GM19099 (cell line): ENCODE data around the gene RABEPK.

Experiments
- POLR2A ChIP-seq: IDR thresholded peaks from 3 replicates; pipeline ENCODE4 v1.6.1; 2011; ENCODE audit warnings: low read depth; ENCODE audit not compliant: insufficient read length; ENCODE audit errors: extremely low read depth

RABEPK gene, protein sequence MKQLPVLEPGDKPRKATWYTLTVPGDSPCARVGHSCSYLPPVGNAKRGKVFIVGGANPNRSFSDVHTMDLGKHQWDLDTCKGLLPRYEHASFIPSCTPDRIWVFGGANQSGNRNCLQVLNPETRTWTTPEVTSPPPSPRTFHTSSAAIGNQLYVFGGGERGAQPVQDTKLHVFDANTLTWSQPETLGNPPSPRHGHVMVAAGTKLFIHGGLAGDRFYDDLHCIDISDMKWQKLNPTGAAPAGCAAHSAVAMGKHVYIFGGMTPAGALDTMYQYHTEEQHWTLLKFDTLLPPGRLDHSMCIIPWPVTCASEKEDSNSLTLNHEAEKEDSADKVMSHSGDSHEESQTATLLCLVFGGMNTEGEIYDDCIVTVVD

DNA sequence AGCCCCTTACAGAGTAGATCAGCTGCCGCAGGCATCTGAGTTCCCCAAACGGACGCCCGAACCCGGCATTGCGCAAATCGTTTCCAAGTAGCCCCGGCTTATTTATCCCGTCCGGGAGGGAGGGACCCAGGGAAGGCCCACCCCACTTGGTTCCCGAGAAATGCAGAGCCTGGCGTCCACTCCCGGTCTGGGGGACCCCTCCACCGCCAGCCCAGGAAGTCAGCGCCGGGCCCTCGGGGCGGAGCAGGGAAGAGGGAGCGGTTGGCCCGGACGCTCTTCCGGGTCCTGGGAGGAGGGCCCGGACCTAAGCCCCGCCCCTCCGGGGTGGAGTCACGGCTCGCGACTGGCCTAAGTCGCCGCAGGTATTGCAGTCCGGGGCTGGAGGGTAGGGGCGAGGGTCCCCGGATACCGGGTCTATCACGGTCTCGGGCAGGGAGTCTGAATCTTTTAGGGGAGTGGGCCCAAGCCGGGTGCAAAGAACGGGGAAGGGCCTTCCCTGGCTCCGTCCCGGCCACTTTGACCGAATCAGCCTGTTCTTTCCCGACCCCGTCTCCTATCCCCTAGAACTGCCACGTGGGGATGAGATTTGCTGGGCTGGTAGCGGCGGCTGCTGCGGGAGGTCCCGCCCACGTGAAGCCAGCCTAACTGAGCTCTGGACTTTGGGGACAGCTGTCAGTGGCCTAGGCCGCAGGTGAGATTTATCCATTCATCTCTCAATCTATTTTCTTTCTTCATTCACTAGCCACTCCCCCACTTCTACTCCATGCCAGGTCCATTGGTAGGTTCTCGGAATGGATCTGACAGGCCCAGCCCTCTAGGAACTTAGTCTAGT, at the start of gene RABEPK:
Gene RABEPK (plus strand): TSS at position 327 of the 832 bp plus-strand sequence. CDS start 2,472 bp downstream, outside the sequence.
- TF ChIP-seq POLR2A: peak; percentile 95

DNA sequence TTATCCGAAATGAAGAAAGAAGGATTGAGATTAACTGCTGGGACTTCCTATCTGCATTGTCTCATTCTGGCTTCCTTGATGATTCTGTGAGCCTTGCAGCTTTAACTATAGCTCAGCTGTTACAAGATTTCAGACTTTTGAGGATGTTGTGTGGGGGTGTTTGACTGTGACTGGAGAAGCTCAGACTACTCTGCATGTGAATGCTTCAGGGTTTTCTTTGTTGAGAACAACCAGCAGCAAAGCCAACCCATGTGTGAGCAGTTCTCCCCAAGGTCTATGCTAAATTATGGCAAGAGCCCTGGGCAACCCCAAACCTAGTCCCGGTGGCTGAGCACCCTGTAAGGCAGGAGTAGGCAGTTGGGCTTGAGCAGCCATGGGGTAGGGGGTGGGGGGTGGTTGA, 48.6 kb upstream of the RABEPK start:
- no peak for TF ChIP-seq POLR2A

DNA sequence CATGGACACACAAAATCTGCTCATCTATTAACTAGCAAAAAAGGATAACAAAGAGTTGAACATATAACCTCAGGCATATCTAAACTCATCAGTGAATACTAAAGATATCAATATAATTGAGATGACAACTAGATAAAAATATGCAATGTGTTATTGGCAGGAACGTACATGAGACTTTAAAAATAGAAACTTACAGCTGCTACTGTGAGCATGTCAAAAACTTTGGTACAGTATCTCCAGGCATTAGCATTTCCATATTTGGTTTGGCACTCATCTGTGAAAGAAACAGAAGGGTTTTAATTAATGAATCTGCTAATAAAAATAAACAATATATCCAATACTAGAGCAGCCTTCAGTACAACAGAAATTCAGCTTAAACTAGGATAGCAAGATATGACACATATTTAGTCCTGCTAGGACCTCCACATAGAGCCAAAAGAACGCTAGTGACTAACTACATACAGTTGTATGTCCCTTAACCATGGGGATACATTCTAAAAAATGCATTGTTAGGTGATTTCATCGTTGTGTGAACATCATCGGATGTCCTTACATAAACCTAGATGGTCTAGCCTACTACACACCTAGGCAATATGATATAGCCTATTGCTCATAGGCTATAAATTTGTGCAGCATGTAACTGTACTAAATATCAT, 46.5 kb upstream of the RABEPK start:
- TF ChIP-seq POLR2A: no peak

DNA sequence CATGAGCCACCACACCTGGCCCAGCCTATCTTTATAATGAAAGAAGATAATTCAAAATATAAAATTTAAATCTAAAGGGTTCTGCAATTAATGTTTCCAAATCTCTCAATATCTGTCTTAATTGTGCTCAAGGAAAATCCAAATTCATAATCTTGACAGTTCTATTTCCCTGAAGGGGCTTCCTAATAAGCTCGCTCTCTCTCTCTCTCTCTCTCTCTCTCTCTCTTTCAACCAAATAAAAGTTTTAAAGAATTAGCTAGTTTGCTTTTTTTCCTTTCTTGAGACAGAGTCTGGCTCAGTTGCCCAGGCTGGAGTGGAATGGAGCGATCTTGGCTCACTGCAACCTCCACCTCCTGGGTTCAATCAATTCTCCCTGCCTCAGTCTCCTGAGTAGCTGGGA, 43.8 kb upstream of the RABEPK start:
- no peak for TF ChIP-seq POLR2A

DNA sequence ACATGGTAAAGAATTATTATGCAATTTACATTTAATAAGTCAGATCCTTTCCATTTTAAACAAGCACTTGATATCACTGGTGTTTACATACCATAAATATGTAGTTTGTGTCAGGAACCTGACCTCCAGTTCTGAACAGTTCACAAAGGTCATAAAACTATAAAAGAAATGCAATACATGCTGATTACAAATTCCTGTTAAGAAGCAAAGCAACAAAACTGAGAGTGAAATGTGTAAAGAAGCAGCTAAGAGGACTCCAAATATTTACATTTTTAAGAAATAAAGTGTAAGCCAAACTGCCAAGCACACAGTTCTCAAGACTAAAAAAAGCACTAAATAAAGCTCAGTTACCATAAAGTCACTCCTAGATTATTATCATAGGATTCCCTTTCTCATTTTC, 39.6 kb upstream of the RABEPK start:
- TF ChIP-seq POLR2A: no peak

DNA sequence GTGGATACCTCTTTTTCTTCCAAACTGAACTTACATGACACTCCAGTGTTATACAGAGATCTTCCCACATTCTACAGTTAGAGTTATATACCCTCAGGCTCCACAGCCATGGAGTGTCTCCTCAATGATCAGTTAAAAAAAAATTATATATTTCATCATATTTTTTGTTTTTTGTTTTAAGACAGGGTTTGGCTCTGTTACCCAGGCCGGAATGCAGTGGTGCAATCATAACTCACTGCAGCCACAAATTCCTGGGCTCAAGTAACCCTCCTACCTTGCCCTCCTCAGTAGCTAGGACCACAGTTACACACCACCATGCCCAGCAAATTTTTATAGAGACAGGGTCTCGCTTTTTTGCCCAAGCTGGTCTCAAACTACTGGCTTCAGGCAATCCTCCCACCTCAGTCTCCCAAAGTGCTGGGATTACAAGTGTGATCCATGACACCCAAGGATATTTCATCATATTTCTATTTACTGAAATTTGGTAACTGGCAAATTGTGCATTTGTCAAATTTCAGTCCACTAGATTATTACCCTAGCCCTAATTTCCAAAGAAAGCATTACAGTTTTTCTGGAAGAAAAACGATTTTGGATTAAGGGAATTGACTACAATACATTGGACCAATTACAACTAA, 38.9 kb upstream of the RABEPK start:
- TF ChIP-seq POLR2A: no peak

DNA sequence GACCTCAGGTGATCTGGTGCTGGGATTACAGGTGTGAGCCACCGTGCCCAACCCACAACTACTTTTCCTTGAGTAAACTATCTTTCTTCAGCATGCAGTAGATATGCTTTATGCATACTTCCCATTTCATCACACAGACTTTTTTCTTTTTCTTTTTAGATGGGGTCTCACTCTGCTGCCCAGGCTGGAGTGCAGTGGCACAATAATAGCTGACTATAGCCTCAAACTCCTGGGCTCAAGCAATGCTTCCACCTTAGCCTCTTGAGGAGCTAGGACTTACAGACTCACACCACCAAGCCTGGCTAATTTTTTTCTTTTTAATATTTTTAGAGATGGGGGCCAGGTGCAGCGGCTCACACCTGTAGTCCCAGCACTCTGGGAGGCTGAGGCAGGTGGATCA, 33.6 kb upstream of the RABEPK start:
- no peak for TF ChIP-seq POLR2A

DNA sequence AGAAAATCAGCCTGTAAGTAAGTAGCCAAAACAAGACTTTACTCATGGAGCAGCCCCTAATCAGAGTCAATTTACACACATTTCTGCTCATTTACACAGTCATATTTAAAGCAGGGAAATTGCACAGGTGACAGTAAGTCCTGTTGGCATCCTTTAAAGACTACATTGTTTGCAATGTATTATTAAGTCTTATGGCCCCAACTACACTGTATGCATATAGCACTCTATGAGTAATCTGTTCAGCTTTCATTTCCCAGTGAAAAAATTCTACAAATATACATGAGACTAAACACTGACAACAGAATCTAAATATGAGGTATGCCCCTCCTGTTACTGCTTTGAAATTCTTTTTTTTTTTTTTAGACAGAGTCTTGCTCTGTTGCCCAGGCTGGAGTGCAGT, 30.4 kb upstream of the RABEPK start:
- TF ChIP-seq POLR2A: no peak

DNA sequence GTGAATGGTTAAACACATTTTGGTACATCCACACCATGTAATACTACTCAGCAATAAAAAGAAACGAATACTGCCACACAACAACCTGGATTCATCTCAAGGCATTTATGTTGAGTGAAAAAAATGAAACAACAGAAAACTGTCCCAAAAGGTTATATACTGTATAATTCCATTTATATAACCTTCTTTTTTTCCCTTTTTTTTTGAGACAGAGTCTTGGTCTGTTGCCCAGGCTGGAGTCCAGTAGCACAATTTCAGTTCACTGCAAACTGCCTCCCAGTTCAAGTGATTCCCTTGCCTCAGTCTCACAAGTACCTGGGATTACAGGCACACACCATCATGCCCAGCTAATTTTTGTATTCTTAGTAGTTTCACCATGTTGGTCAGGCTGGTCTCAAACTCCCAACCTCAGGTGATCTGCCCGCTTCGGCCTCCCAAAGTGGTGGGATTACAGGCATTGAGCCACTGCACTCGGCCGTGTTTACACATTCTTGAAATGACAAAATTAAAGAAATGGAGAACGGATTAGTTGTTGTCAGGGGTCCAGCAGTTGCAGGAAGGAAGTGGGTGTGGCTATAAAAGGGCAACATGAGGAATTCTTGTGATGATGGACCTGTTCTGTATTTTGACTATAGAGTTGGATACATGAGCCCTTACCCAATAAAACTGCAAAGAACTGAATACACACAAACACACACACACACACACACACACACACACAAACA, 28.1 kb upstream of the RABEPK start:
- TF ChIP-seq POLR2A: no peak

DNA sequence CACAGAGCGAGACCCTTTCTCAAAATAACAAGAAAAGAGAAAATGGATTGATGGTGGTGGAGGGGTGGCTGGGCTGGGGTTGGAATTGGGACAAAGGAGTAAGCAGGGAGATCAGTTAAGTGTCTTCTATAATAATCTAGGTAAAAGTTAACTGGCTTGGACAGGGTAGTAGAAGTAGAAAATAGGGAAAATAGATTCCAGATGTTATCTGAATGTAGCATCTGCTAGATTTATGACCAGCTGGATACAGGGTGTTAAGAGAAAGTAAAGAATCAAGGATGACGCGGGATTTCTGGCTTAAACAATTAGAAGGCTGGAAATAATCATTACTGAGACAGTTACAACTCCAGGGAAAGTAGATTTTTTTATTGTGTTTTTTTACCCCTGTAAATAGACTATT, 23.7 kb upstream of the RABEPK start:
- TF ChIP-seq POLR2A: no peak

DNA sequence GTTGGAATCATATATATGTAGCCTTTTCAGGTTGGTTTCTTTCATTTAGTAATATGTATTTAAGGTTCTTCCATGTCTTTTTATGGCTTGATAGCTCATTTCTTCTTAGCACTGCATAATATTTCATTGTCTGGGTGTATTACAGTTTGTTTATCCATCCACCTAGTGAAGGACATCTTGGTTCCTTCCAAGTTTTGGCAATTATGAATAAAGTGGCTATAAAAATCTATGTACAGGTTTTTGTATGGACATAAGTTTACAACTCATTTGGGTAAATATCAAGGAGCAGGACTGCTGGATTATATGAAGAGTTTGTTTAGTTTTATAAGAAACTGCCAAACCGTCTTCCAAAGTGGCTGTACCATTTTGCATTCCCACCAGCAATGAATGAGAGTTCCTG, 22.5 kb upstream of the RABEPK start:
- no peak for TF ChIP-seq POLR2A

DNA sequence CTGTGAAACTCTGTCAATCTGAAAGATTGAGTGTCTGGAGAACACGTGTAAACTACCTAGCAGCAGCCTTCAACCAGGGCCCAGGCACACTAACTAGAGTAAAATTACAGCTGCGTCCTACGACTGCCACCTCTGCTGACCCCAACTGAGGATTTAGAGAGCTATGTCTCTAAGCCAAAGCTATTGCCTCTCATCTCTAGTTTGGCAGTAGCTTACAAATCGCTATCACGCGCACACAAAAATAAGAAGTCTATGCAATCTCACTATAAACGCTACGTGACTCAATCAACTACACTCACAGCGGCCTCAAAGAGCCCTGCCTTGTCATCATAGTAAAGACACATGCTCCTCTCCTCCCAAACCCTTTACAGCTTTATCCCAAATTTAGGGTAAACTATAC, 19.5 kb upstream of the RABEPK start:
- TF ChIP-seq POLR2A: no peak

DNA sequence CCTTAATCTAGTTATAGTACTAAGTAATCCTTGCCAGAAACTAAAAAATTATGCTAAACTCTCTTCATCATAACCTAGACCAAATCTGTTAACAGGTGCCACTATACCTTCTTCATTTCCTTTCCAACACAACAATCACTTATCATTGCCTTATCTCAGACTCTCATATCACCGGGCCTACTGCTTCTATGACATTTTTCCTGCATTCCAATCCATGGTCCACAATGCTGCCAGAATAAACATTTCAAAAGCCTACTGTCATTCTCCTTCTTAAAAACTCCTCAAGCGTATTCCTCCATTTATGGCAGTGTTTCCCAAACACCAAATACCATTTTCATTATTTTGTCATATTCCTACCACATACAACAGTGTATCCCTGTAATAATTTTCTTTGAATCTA, 17.3 kb upstream of the RABEPK start:
- no peak for TF ChIP-seq POLR2A

DNA sequence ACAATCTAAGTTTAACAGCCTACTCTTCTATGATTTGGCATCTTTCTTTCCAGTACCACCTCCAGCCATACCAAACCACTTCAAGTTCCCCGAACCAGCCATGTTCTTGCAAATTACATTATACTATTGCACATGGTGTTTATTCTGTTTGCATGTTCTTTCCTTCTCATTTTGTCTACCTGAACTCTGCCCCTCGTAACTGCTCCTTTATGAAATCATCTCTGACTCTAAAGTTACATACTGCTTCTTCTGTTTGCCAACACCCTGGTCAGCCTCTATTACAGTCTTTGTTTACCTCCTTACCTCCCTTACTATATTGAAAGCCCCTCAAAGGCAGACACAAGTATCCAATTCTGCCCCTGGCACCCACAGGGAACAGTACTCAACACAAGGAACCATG, 16.8 kb upstream of the RABEPK start:
- no peak for TF ChIP-seq POLR2A

DNA sequence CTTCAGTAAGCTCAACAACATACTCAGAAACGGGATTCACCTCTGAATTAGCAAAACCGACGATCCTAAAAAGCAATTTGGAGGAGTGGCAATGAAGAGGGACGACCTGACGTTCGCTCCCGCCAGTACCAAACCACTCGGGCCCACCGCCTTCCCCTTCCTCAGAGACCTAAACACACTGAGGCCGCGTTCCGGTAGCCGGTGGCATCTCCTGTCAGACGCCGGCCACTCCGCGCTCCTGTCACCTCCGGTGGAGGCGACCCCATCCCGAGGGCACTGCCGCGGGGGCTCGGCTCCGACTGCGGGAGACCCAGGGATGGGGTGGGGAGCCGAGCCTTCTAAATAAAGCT, 11.4 kb upstream of the RABEPK start:
- no peak for TF ChIP-seq POLR2A
